Measurements from ENCODE around the gene RTL5.

- TF ChIP-seq CTCF (conservative IDR thresholded peaks at IDR 0.05) (no peak), EZH2 (IDR thresholded peaks at IDR 0.05; ENCODE audit: low read depth) (no peak)
These were observed 27.1 kb upstream of the RTL5 start for GRCh38 chrX:72158773-72159172.

Measured in PC-9 (cell line).